Chondrocyte (in vitro differentiated cells): ENCODE results near the gene KREMEN1. TPM values are rescaled to one million over a fixed set of nuclear protein-coding genes. Genes with fewer than 3 reads are reported as not detected.

Experiments
- DNase-seq: peaks from one replicate; pipeline ENCODE4 v3.0.0; 2021; ENCODE audit warnings: mixed read lengths, low spot score
- H3K27ac Mint-ChIP-seq: one replicate; pipeline ENCODE4 v1.8.0; 2021; ENCODE audit warnings: mild to moderate bottlenecking, moderate library complexity, mixed read lengths; ENCODE audit not compliant: unreplicated experiment
- H3K27me3 Mint-ChIP-seq: 2 replicates; pipeline ENCODE4 v1.8.0; 2021; ENCODE audit warnings: low read depth, mixed read lengths
- H3K36me3 Mint-ChIP-seq: 2 replicates; pipeline ENCODE4 v1.8.0; 2021; ENCODE audit warnings: low read depth, mixed read lengths
- H3K4me1 Mint-ChIP-seq: 2 replicates; pipeline ENCODE4 v1.8.0; 2021; ENCODE audit warnings: low read depth, mild to moderate bottlenecking, mixed read lengths
- H3K4me3 Mint-ChIP-seq: one replicate; pipeline ENCODE4 v1.8.0; 2021; ENCODE audit warnings: mild to moderate bottlenecking, moderate library complexity, mixed read lengths; ENCODE audit not compliant: unreplicated experiment
- H3K9me3 Mint-ChIP-seq: 2 replicates; pipeline ENCODE4 v1.8.0; 2021; ENCODE audit warnings: low read depth, mixed read lengths
- CTCF ChIP-seq: fragments of 200-600 bp; sonication (generic); IDR thresholded peaks from 2 replicates; pipeline ENCODE4 v1.5.0; 2021; ENCODE audit warnings: antibody characterized with exemption, mild to moderate bottlenecking, moderate library complexity
- total RNA-seq: library from RNA; stranded (reverse); gene quantifications from 3 replicates; pipeline ENCODE4 v1.2.1, GENCODE V29; 2021

The KREMEN1 gene
- total RNA-seq, 1 donor from 2014 or later, result 7.3 TPM

DNA sequence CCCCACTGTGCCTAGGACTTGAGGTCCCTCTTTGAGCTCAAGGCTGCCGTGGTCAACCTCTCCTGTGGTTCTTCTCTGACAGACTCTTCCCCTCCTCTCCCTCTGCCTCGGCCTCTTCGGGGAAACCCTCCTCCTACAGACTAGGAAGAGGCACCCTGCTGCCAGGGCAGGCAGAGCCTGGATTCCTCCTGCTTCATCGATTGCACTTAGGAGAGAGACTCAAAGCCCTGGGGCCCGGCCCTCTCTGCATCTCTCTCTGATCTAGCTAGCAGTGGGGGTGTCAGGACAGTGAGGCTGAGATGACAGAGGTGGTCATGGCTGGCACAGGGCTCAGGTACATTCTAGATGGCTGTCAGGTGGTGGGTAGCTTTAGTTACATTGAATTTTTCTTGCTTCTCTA is 69.3 kb downstream of the KREMEN1 start:
- Mint-ChIP-seq H3K9me3 (no peaks in the 10 kb centered on the region), H3K36me3 (peaks cover 4% of the 10 kb centered on the region), H3K4me1 (peaks cover under 1% of the 10 kb centered on the region), H3K27me3 (peaks cover under 1% of the 10 kb centered on the region), H3K4me3 (no peak overlapping the region), H3K27ac (no peak overlapping the region)
- TF ChIP-seq CTCF, result no peak
- DNase-seq, result no peak

DNA sequence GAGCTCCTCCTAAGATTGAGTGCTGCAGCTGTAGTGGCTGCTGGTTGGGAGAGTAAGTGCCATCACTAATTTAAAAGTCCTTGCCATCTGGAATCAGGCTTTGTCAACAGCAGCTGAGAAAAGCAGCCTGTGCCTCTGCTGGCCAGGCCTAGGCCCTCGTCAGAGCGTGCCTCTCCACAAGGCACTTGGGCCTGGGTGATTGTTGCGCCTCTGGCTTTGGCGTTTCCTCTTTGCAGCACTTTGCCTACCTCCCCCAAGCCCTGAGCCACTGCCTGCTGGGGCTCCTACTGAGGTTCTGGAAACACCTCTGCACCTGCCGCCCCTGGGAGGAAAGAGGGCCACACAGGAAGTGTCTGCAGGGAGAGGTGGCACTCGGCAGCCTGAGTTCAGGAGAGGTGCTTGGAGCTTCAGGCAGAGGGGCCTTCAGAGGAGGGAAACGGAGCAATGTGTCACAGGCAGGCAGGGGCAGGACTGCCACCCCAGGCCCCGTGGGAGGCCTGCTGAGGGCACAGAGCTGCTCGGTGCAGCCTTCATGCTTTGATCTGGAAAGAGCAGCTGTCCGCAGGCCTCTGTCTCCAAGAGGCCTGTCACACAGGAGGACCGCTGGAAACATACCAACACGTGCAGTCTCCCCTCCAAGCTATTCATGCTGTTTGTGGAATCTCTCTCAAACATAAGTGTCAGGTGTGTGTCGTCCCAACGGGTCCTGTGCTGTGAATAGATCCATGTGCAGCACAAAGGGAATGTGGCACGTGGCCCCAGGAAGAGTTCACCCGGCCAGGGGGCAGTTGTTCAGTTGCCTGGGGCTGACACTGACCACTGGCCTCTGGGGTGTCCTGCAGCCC is 71.3 kb downstream of the KREMEN1 start:
- no peaks in the 10 kb centered on the region for H3K9me3 Mint-ChIP-seq
- no peak for TF ChIP-seq CTCF
- peaks cover 2% of the 10 kb centered on the region for H3K36me3 Mint-ChIP-seq
- H3K4me1 Mint-ChIP-seq, result peaks cover 8% of the 10 kb centered on the region
- peaks cover 2% of the 10 kb centered on the region for H3K27me3 Mint-ChIP-seq
- no peak overlapping the region for H3K27ac Mint-ChIP-seq
- H3K4me3 Mint-ChIP-seq, result no peak overlapping the region
- DNase-seq, result no peak

DNA sequence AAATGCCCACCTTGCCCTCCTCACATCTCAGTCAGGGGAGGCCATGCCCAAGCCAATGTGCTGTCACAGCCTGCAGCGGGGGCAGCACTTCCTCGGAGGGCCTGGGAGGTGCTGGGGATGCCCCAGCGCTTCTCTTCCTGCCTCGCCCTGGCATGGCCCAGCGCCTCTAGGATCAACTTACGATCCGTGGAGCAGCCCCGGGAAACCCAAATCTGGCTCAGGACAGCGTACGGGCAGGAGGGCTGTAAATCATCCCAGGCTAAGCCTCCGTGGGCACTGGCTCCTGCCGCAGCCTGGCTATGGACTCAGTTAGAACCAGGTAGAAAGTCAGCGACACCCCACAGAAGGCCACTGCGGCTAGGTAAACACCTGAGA is 71.9 kb downstream of the KREMEN1 start:
- Mint-ChIP-seq H3K27me3 (peaks cover 2% of the 10 kb centered on the region), H3K4me1 (peaks cover 8% of the 10 kb centered on the region), H3K36me3 (no peaks in the 10 kb centered on the region), H3K27ac (no peak overlapping the region), H3K4me3 (no peak overlapping the region), H3K9me3 (no peaks in the 10 kb centered on the region)
- no peak for TF ChIP-seq CTCF
- no peak for DNase-seq

DNA sequence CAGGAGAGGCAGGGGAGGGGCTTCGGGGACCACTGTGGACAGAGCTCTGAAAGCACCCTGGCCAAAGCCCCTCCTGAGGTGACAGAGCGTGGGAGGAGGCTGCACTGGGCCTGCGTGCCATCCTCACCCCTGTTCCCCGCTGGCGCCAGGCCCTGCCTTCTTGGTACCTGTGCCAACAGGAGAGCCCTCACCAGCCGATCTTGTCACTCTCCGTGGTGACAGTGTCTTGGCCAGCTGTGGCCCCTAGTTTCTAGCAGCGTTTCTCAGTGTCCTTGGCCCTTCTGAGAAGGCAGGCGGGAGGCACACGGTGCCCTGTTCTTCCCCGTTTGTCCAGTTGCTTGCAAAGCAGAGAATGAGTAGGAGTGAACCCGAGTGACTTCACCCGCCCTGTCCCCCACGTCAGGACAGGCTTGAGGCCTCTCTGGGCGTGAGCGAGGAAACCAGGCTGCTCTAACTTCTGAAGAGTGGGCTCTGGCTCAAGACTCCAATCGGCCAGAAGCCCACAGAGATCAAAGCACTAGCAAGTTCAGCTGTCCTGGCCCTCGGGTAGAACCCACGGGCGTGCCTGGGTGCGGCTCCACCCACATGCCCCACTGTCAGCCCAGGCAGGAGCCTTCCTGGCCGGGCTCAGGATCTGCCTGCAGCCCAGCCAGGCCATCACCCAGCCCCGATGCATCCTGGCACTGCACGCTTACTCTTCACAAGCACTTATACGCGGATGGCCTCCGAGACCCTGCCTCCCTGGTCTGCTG is 72.7 kb downstream of the KREMEN1 start:
- Mint-ChIP-seq H3K4me3 (no peak overlapping the region), H3K27ac (no peak overlapping the region), H3K9me3 (no peaks in the 10 kb centered on the region), H3K27me3 (peaks cover 2% of the 10 kb centered on the region), H3K36me3 (no peaks in the 10 kb centered on the region), H3K4me1 (peaks cover 8% of the 10 kb centered on the region)
- no peak for DNase-seq
- TF ChIP-seq CTCF, result no peak

- TF ChIP-seq CTCF, result no peak
- no peak overlapping the region for H3K27ac Mint-ChIP-seq
- no peak for DNase-seq
- no peaks in the 10 kb centered on the region for H3K9me3 Mint-ChIP-seq
- H3K4me3 Mint-ChIP-seq, result no peak overlapping the region
- H3K27me3 Mint-ChIP-seq, result peaks cover 2% of the 10 kb centered on the region
- H3K4me1 Mint-ChIP-seq, result peaks cover 8% of the 10 kb centered on the region
- H3K36me3 Mint-ChIP-seq, result no peaks in the 10 kb centered on the region
Observed at GRCh38 chr22:29146091-29146560, 73.3 kb downstream of the KREMEN1 start.
